GM12878 (cell line): ENCODE data around the gene SLC38A9. TPM values are rescaled to one million over a fixed set of nuclear protein-coding genes. Genes with fewer than 3 reads are reported as not detected.

ENCODE experiments used
- ATAC-seq: fragments of 200-7000 bp; cut with Tn5 transposase; 3 replicates; pipeline ENCODE4 v1.9.1; 2020; ENCODE audit warnings: mild to moderate bottlenecking, moderate library complexity
- BruUV-seq: library from RNA; stranded (reverse); fragments of 400-500 nt; replicated peaks from 2 replicates; lab custom pipeline; 2021; lab: Mats Ljungman, UMichigan
- CTCF ChIA-PET: fragments of 300-600 bp; sonication (Branson Sonifier 250); formaldehyde crosslinking; extraction: SDS; loops from one replicate; lab custom pipeline; 2021; ENCODE audit warnings: inconsistent platforms; lab: Yijun Ruan, JAX
- POLR2A ChIA-PET: fragments of 350-600 bp; formaldehyde crosslinking; extraction: SDS; loops from one replicate; lab custom pipeline; 2021; ENCODE audit warnings: inconsistent platforms; lab: Charles Lee
- RAD21 ChIA-PET: fragments of 300-600 bp; sonication (Branson Sonifier 250); formaldehyde crosslinking; loops from one replicate; lab custom pipeline; 2023; ENCODE audit warnings: antibody characterized with exemption; ENCODE audit not compliant: unreplicated experiment; lab: Charles Lee
- SMC1A ChIA-PET: fragments of 300-600 bp; sonication (Branson Sonifier 250); formaldehyde crosslinking; loops from one replicate; lab custom pipeline; 2023; ENCODE audit not compliant: unreplicated experiment, uncharacterized antibody; lab: Charles Lee
- DNase-seq: peaks from one replicate; pipeline ENCODE4 v3.0.0-alpha.2; 2011; ENCODE audit warnings: low read depth, low spot score
- FAIRE-seq: peaks from 3 replicates; lab custom pipeline; 2011; peaks lifted over from hg19 to GRCh38; lab: Jason Lieb, UNC
- H2AFZ ChIP-seq: 2 replicates; pipeline ENCODE4 v1.6.0; 2011; ENCODE audit warnings: low read depth, low read length, control low read depth; ENCODE audit not compliant: control insufficient read depth
- H3K27ac ChIP-seq: 2 replicates; pipeline ENCODE4 v1.5.1; 2011; ENCODE audit warnings: control low read depth; ENCODE audit not compliant: control insufficient read depth, insufficient read depth
- H3K27me3 ChIP-seq, 2 experiments: replicated peaks in 1 of 2; 2 replicates each; pipeline versions ENCODE4 v1.6.0 to v1.6.1; 2011; ENCODE audit warnings: low read length in 1 of 2; ENCODE audit not compliant: control insufficient read depth in 2 of 2, insufficient read depth in 2 of 2
- H3K36me3 ChIP-seq, 2 experiments: 2 replicates each; pipeline ENCODE4 v1.5.1; 2011; ENCODE audit warnings: low read length in 1 of 2; ENCODE audit not compliant: control insufficient read depth in 2 of 2, insufficient read depth in 2 of 2
- H3K4me1 ChIP-seq: 2 replicates; pipeline ENCODE4 v1.6.1; 2011; ENCODE audit warnings: mild to moderate bottlenecking, low read length, moderate library complexity, mixed read lengths; ENCODE audit not compliant: control insufficient read depth, insufficient read depth
- H3K4me2 ChIP-seq: 2 replicates; pipeline ENCODE4 v1.6.0; 2011; ENCODE audit warnings: control low read depth; ENCODE audit not compliant: control insufficient read depth, insufficient read depth
- H3K4me3 ChIP-seq: fragments of 200-600 bp; sonication (generic); 2 replicates; pipeline ENCODE4 v1.5.1; 2016
- H3K79me2 ChIP-seq: 2 replicates; pipeline ENCODE4 v1.6.0; 2011; ENCODE audit warnings: low read length; ENCODE audit not compliant: control insufficient read depth, insufficient read depth
- H3K9ac ChIP-seq: 2 replicates; pipeline ENCODE4 v1.8.0; 2011; ENCODE audit warnings: low read length, control low read depth, mixed read lengths; ENCODE audit not compliant: control insufficient read depth, insufficient read depth
- H3K9me3 ChIP-seq: replicated peaks from 3 replicates; pipeline ENCODE4 v1.5.1; 2011; ENCODE audit warnings: mild to moderate bottlenecking, low read length; ENCODE audit not compliant: control insufficient read depth, insufficient read depth
- H4K20me1 ChIP-seq: 2 replicates; pipeline ENCODE4 v1.6.0; 2011; ENCODE audit not compliant: control insufficient read depth, insufficient read depth
- EED ChIP-seq: sonication (generic); IDR thresholded peaks from 2 replicates; pipeline ENCODE4 v1.6.1; 2016; ENCODE audit warnings: antibody characterized with exemption, low read depth
- HDGF ChIP-seq: fragments of 450-650 bp; IDR thresholded peaks from 2 replicates; pipeline ENCODE4 v1.6.1; 2016; ENCODE audit warnings: antibody characterized with exemption
- NRF1 ChIP-seq: conservative IDR thresholded peaks from 2 replicates; pipeline ENCODE4 v1.6.1; 2011; ENCODE audit warnings: mild to moderate bottlenecking, low read depth, low read length, improper control_type of control experiment
- SIX5 ChIP-seq: IDR thresholded peaks from 2 replicates; pipeline ENCODE4 v1.6.1; 2011; ENCODE audit warnings: mild to moderate bottlenecking, low read depth, low read length, moderate library complexity; ENCODE audit not compliant: severe bottlenecking
- SMC3 ChIP-seq: IDR thresholded peaks from 2 replicates; pipeline ENCODE4 v1.6.1; 2011; ENCODE audit warnings: low read length, improper control_type of control experiment, borderline replicate concordance
- STAT1 ChIP-seq: fragments of 450-650 bp; conservative IDR thresholded peaks from 2 replicates; pipeline ENCODE4 v1.6.1; 2014; ENCODE audit warnings: antibody characterized with exemption, mild to moderate bottlenecking
- WGBS: methylation state at CpG from one replicate; pipeline ENCODE4 v1.1.6; 2016; ENCODE audit warnings: low lambda C conversion rate; ENCODE audit not compliant: insufficient replicate concordance, insufficient coverage; ENCODE audit errors: missing lambda C conversion rate; 5-methylcytosine and 5-hydroxymethylcytosine counted together
- in situ Hi-C: fragments of 300-500 bp; cut with MboI; formaldehyde crosslinking; loops from 9 replicates; pipeline ENCODE4 v1.14.3; 2018; ENCODE audit warnings: mixed read lengths
- intact Hi-C: fragments of 100-400 bp; cut with micrococcal nuclease; formaldehyde crosslinking; loops from one replicate; pipeline ENCODE4 v1.14.2; 2022; ENCODE audit not compliant: unreplicated experiment
- polyA plus RNA-seq, 11 experiments: library from polyadenylated mRNA; depleted of rRNA in 4 of 11; unstranded in 6 of 11; stranded (reverse) in 5 of 11; fragments of >200 nt; fragmentation: Nextera tagmentation in 4 of 11; fragmentation: Illumina TruSeq in 1 of 11; extraction: Ambion mirVana in 4 of 11; extraction: Trizol in 1 of 11; gene quantifications; 1 replicate in 1 of 11; 2 replicates in 10 of 11; pipeline versions ENCODE4 v1.2.1 to v1.2.3, GENCODE V29; 2011 to 2016; ENCODE audit warnings: inconsistent platforms in 2 of 11, missing spikeins in 2 of 11, low read depth in 1 of 11
- total RNA-seq, 4 experiments: library from RNA; depleted of rRNA in 3 of 4; stranded (reverse); fragments of >200 nt in 3 of 4; fragmentation: Illumina TruSeq in 1 of 4; extraction: Trizol in 1 of 4; gene quantifications; 2 replicates each; pipeline versions ENCODE4 v1.2.1 to v1.2.3, GENCODE V29; 2013 to 2021
- TF ChIP-seq, protein P1 (sequence below): IDR thresholded peaks from 2 replicates; pipeline ENCODE4 v1.6.1; 2012; ENCODE audit warnings: mild to moderate bottlenecking, low read depth, low read length

The SLC38A9 gene
- total and polyA plus RNA-seq, 10 of the 15 experiments (the other 5 are each of a cell fraction or from before 2014, with no cell fraction given): 8.5 to 35.1 (median 23.0) TPM

GRCh38 chr5:55667938-55668337, 44.2 kb downstream of the SLC38A9 start:
- no peak for FAIRE-seq
- ChIA-PET RAD21 (interaction anchor here (1.0 kb wide), 1 partner anchor 18 kb away, joined by 3 read pairs; no protein-coding TSS in a partner anchor), POLR2A (no interaction called here), CTCF (no interaction called here), SMC1A (no interaction called here)
- H3K27ac ChIP-seq: no peak overlapping the region
- H3K4me1 ChIP-seq: no peaks in the 10 kb centered on the region
- H2AFZ ChIP-seq: no peak overlapping the region
- H3K4me3 ChIP-seq: no peak overlapping the region
- H3K36me3 ChIP-seq: peaks cover 0 to 4% of the 10 kb centered on the region in 2 experiments; a peak in 1 of 4 replicates
- H3K27me3 ChIP-seq: no peaks in the 10 kb centered on the region
- no peaks in the 10 kb centered on the region; the same call in 2 of the 3 replicates for H3K9me3 ChIP-seq
- BruUV-seq: no TSS peak
- no peak for ATAC-seq
- in situ Hi-C loops: no loop called here
- no peak for DNase-seq
- no peak overlapping the region for H3K4me2 ChIP-seq
- 98% methylated on average over 3 of the region's 3 CpGs for WGBS
- H3K79me2 ChIP-seq: no peaks in the 10 kb centered on the region
- H3K9ac ChIP-seq: no peak overlapping the region
- intact Hi-C loops: no loop called here
- TF ChIP-seq, protein P1, sequence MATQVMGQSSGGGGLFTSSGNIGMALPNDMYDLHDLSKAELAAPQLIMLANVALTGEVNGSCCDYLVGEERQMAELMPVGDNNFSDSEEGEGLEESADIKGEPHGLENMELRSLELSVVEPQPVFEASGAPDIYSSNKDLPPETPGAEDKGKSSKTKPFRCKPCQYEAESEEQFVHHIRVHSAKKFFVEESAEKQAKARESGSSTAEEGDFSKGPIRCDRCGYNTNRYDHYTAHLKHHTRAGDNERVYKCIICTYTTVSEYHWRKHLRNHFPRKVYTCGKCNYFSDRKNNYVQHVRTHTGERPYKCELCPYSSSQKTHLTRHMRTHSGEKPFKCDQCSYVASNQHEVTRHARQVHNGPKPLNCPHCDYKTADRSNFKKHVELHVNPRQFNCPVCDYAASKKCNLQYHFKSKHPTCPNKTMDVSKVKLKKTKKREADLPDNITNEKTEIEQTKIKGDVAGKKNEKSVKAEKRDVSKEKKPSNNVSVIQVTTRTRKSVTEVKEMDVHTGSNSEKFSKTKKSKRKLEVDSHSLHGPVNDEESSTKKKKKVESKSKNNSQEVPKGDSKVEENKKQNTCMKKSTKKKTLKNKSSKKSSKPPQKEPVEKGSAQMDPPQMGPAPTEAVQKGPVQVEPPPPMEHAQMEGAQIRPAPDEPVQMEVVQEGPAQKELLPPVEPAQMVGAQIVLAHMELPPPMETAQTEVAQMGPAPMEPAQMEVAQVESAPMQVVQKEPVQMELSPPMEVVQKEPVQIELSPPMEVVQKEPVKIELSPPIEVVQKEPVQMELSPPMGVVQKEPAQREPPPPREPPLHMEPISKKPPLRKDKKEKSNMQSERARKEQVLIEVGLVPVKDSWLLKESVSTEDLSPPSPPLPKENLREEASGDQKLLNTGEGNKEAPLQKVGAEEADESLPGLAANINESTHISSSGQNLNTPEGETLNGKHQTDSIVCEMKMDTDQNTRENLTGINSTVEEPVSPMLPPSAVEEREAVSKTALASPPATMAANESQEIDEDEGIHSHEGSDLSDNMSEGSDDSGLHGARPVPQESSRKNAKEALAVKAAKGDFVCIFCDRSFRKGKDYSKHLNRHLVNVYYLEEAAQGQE: no peak
- TF ChIP-seq NRF1 (no peak), EED (no peak), HDGF (no peak), STAT1 (no peak), SIX5 (no peak), SMC3 (no peak)
- H4K20me1 ChIP-seq: no peaks in the 10 kb centered on the region
